Peyer's patch (tissue), 4 donors: ENCODE measurements around the gene SLC1A1. TPM values are rescaled to one million over a fixed set of nuclear protein-coding genes. Genes with fewer than 3 reads are reported as not detected.

Source experiments
- DNase-seq, 3 donors: peaks; one replicate each; pipeline ENCODE4 v3.0.0-alpha.2; 2017 to 2019
- H3K27ac ChIP-seq, 4 donors: fragments of 200-600 bp; sonication (generic); one replicate each; pipeline ENCODE4 v1.5.1; 2016 to 2019
- H3K27me3 ChIP-seq, 2 donors: fragments of 200-600 bp; sonication (generic); one replicate each; pipeline ENCODE4 v1.5.1; 2019
- H3K36me3 ChIP-seq, 3 donors: fragments of 200-600 bp; sonication (generic); one replicate each; pipeline ENCODE4 v1.5.1; 2016 to 2019
- H3K4me1 ChIP-seq, 4 donors: fragments of 200-600 bp; sonication (generic); one replicate each; pipeline ENCODE4 v1.5.1; 2016 to 2019
- H3K4me3 ChIP-seq, 4 donors: fragments of 200-600 bp; sonication (generic); 1 replicate in 3 of 4; 2 replicates in 1 of 4; pipeline ENCODE4 v1.5.1; 2016 to 2019; ENCODE audit warnings: mild to moderate bottlenecking in 1 of 4
- H3K9me3 ChIP-seq, 4 donors: fragments of 200-600 bp; sonication (generic); one replicate each; pipeline ENCODE4 v1.5.1; 2016 to 2019; ENCODE audit warnings: mild to moderate bottlenecking in 1 of 4
- CTCF ChIP-seq, 6 experiments: fragments of 450-650 bp in 4 of 6; fragments of 200-600 bp in 2 of 6; sonication (generic) in 1 of 6; IDR thresholded peaks; one replicate each; pipeline ENCODE4 v1.5.1; 2017 to 2019; ENCODE audit warnings: antibody characterized with exemption in 6 of 6, mild to moderate bottlenecking in 3 of 6, moderate library complexity in 1 of 6
- POLR2A ChIP-seq, 2 donors: fragments of 450-650 bp; IDR thresholded peaks; one replicate each; pipeline ENCODE4 v1.5.1; 2017; ENCODE audit warnings: antibody characterized with exemption in 2 of 2, mild to moderate bottlenecking in 2 of 2, moderate library complexity in 2 of 2
- total RNA-seq, 4 donors: library from RNA; depleted of rRNA; stranded (reverse); fragments of >200 nt; gene quantifications; one replicate each; pipeline ENCODE4 v1.1.0, GENCODE V29; 2016

Gene SLC1A1
- total RNA-seq, 4 donors from 2014 or later = 5.0 to 357 (median 145) TPM

GRCh38 chr9:4464911-4465513 is 25.3 kb upstream of the SLC1A1 start:
- no peak for TF ChIP-seq POLR2A (IDR thresholded peaks at IDR 0.05)
- TF ChIP-seq CTCF (IDR thresholded peaks at IDR 0.05) = no peak
- H3K4me3 ChIP-seq = no peak overlapping the region
- no peaks in the 10 kb centered on the region for H3K4me1 ChIP-seq
- no peak overlapping the region for H3K27ac ChIP-seq
- H3K27me3 ChIP-seq = no peaks in the 10 kb centered on the region
- DNase-seq = no peak
- H3K9me3 ChIP-seq = no peaks in the 10 kb centered on the region
- no peaks in the 10 kb centered on the region for H3K36me3 ChIP-seq

GRCh38 chr9:4465910-4466309 is 24.4 kb upstream of the SLC1A1 start:
- Histone ChIP-seq H3K27ac (no peak overlapping the region), H3K36me3 (no peaks in the 10 kb centered on the region), H3K4me1 (no peaks in the 10 kb centered on the region), H3K27me3 (no peaks in the 10 kb centered on the region), H3K4me3 (no peak overlapping the region), H3K9me3 (no peaks in the 10 kb centered on the region)
- TF ChIP-seq POLR2A (IDR thresholded peaks at IDR 0.05) = no peak
- no peak for TF ChIP-seq CTCF (IDR thresholded peaks at IDR 0.05)
- DNase-seq = no peak

- DNase-seq = no peak
- TF ChIP-seq POLR2A (IDR thresholded peaks at IDR 0.05) (no peak), CTCF (IDR thresholded peaks at IDR 0.05) (no peak)
- H3K9me3 ChIP-seq = no peaks in the 10 kb centered on the region
- no peaks in the 10 kb centered on the region for H3K4me1 ChIP-seq
- H3K4me3 ChIP-seq = no peak overlapping the region
- no peaks in the 10 kb centered on the region for H3K27me3 ChIP-seq
- no peaks in the 10 kb centered on the region for H3K36me3 ChIP-seq
- no peak overlapping the region for H3K27ac ChIP-seq
Measured at GRCh38 chr9:4475301-4475700, 15.0 kb upstream of the SLC1A1 start.

GRCh38 chr9:4486176-4486575 is 4.1 kb upstream of the SLC1A1 start:
- Histone ChIP-seq H3K9me3 (no peaks in the 10 kb centered on the region), H3K4me3 (no peak overlapping the region), H3K36me3 (no peaks in the 10 kb centered on the region), H3K4me1 (peaks cover 0 to under 1% (median 0%) of the 10 kb centered on the region in 4 donors), H3K27me3 (no peaks in the 10 kb centered on the region), H3K27ac (no peak overlapping the region)
- no peak for DNase-seq
- TF ChIP-seq CTCF (IDR thresholded peaks at IDR 0.05) (no peak), POLR2A (IDR thresholded peaks at IDR 0.05) (no peak)

- Histone ChIP-seq H3K9me3 (no peaks in the 10 kb centered on the region), H3K27ac (peak overlapping the region; percentile 38 to 90 (median 81)), H3K36me3 (no peaks in the 10 kb centered on the region), H3K4me3 (peak overlapping the region; percentile 46 to 88 (median 70)), H3K4me1 (peaks cover 0 to 14% (median 0%) of the 10 kb centered on the region in 4 donors), H3K27me3 (no peaks in the 10 kb centered on the region)
- DNase-seq = no peak
- TF ChIP-seq CTCF (IDR thresholded peaks at IDR 0.05) (no peak), POLR2A (IDR thresholded peaks at IDR 0.05) (no peak)
Measured at GRCh38 chr9:4489562-4489918, 728 bp upstream of the SLC1A1 start.
